HepG2 (cell line): ENCODE data around the gene SNX30. TPM values are rescaled to one million over a fixed set of nuclear protein-coding genes. Genes with fewer than 3 reads are reported as not detected.

ENCODE experiments used
- ATAC-seq: fragments of 200-7000 bp; cut with Tn5 transposase; 3 replicates; pipeline ENCODE4 v1.9.1; 2020; ENCODE audit warnings: mild to moderate bottlenecking, moderate library complexity
- BruUV-seq: library from RNA; stranded (reverse); fragments of 400-500 nt; replicated peaks from 2 replicates; lab custom pipeline; 2021; lab: Mats Ljungman, UMichigan
- CTCF ChIA-PET: fragments of 300-600 bp; formaldehyde crosslinking; extraction: SDS; loops from one replicate; lab custom pipeline; 2021; ENCODE audit warnings: low total read pairs, inconsistent platforms, low intra/inter-chr PET ratio; lab: Yijun Ruan, JAX
- POLR2A ChIA-PET: fragments of 350-600 bp; sonication (Branson Sonifier 250); formaldehyde crosslinking; loops from one replicate; lab custom pipeline; 2020; ENCODE audit warnings: antibody characterized with exemption, inconsistent platforms; lab: Yijun Ruan, JAX
- DNase-seq: peaks from one replicate; pipeline ENCODE4 v3.0.0-alpha.2; 2015; ENCODE audit warnings: low spot score
- FAIRE-seq: peaks from 3 replicates; lab custom pipeline; 2011; peaks lifted over from hg19 to GRCh38; lab: Jason Lieb, UNC
- H2AFZ ChIP-seq: one replicate; pipeline ENCODE4 v1.6.1; 2011; ENCODE audit warnings: low read length, inconsistent platforms
- H3K27ac ChIP-seq: fragments of 300-600 bp; 3 replicates; pipeline ENCODE4 v1.8.0; 2011; ENCODE audit warnings: mixed run types, mild to moderate bottlenecking, mixed read lengths, low read length, inconsistent platforms; ENCODE audit not compliant: insufficient read depth; ENCODE audit errors: extremely low read length
- H3K27me3 ChIP-seq, 2 experiments: fragments of 200-600 bp in 1 of 2; 2 replicates in 1 of 2; 3 replicates in 1 of 2; pipeline versions ENCODE4 v1.6.0 to v1.8.0; 2011; ENCODE audit warnings: low read length in 2 of 2, mild to moderate bottlenecking in 2 of 2, moderate library complexity in 2 of 2, inconsistent platforms in 1 of 2; ENCODE audit not compliant: insufficient read depth in 2 of 2, control insufficient read depth in 1 of 2
- H3K36me3 ChIP-seq, 2 experiments: fragments of 200-600 bp in 1 of 2; replicated peaks in 1 of 2; 2 replicates in 1 of 2; 3 replicates in 1 of 2; pipeline versions ENCODE4 v1.5.1 to v1.8.0; 2011; ENCODE audit warnings: low read length in 2 of 2, inconsistent platforms in 1 of 2; ENCODE audit not compliant: insufficient read depth in 2 of 2, control insufficient read depth in 1 of 2
- H3K4me1 ChIP-seq: 2 replicates; pipeline ENCODE4 v1.5.1; 2012; ENCODE audit warnings: low read length, inconsistent platforms; ENCODE audit not compliant: insufficient read depth
- H3K4me2 ChIP-seq: 2 replicates; pipeline ENCODE4 v1.6.0; 2011; ENCODE audit warnings: low read depth, low read length, inconsistent platforms
- H3K4me3 ChIP-seq, 3 experiments: fragments of 200-600 bp in 1 of 3; sonication (generic), shearing (Covaris generic) in 1 of 3; replicated peaks in 1 of 3; 2 replicates each; pipeline ENCODE4 v1.5.1; 2011 to 2016; ENCODE audit warnings: low read length in 3 of 3, inconsistent platforms in 2 of 3, low read depth in 2 of 3, mild to moderate bottlenecking in 2 of 3, control low read depth in 1 of 3, mixed read lengths in 1 of 3; ENCODE audit not compliant: insufficient read depth in 1 of 3
- H3K79me2 ChIP-seq: one replicate; pipeline ENCODE4 v1.6.1; 2011; ENCODE audit warnings: low read length, inconsistent platforms; ENCODE audit not compliant: insufficient read depth
- H3K9ac ChIP-seq: 2 replicates; pipeline ENCODE4 v1.6.0; 2011; ENCODE audit warnings: mild to moderate bottlenecking, low read depth, low read length, inconsistent platforms; ENCODE audit not compliant: insufficient read depth
- H3K9me3 ChIP-seq: 2 replicates; pipeline ENCODE4 v1.5.1; 2012; ENCODE audit warnings: mild to moderate bottlenecking, low read length
- H4K20me1 ChIP-seq: 2 replicates; pipeline ENCODE4 v1.6.0; 2011; ENCODE audit warnings: inconsistent platforms, mild to moderate bottlenecking, low read length, moderate library complexity; ENCODE audit not compliant: insufficient read depth
- ETV5 ChIP-seq: IDR thresholded peaks from 2 replicates; pipeline ENCODE4 v1.6.1; 2018; ENCODE audit warnings: missing biosample characterization, missing genetic modification reagents, inconsistent platforms, borderline replicate concordance
- IKZF4 ChIP-seq: sonication (generic); formaldehyde crosslinking; IDR thresholded peaks from 2 replicates; pipeline ENCODE4 v1.5.1; 2020; ENCODE audit warnings: borderline replicate concordance, mild to moderate bottlenecking, low read depth, missing genetic modification reagents; ENCODE audit errors: not compliant biosample characterization
- JARID2 ChIP-seq: sonication (generic); formaldehyde crosslinking; IDR thresholded peaks from 2 replicates; pipeline ENCODE4 v1.8.1; 2023; ENCODE audit warnings: missing genetic modification reagents, inconsistent platforms; ENCODE audit not compliant: insufficient replicate concordance
- JDP2 ChIP-seq: sonication (generic); formaldehyde crosslinking; IDR thresholded peaks from 2 replicates; pipeline ENCODE4 v1.8.1; 2022; ENCODE audit warnings: missing genetic modification reagents, borderline replicate concordance
- NFATC3 ChIP-seq: sonication (generic); formaldehyde crosslinking; IDR thresholded peaks from 2 replicates; pipeline ENCODE4 v1.5.1; 2020; ENCODE audit warnings: mild to moderate bottlenecking, missing genetic modification reagents
- NR2F2 ChIP-seq: IDR thresholded peaks from 2 replicates; pipeline ENCODE4 v1.6.1; 2012; ENCODE audit warnings: low read depth, inconsistent platforms, borderline replicate concordance
- PHB2 ChIP-seq: fragments of 450-650 bp; IDR thresholded peaks from 2 replicates; pipeline ENCODE4 v1.6.1; 2018; ENCODE audit not compliant: partially characterized antibody
- SMARCC2 ChIP-seq: fragments of 450-650 bp; IDR thresholded peaks from 2 replicates; pipeline ENCODE4 v1.6.1; 2017; ENCODE audit warnings: antibody characterized with exemption, mild to moderate bottlenecking
- SOX13 ChIP-seq, 3 experiments: fragments of 450-650 bp in 1 of 3; sonication (generic) in 1 of 3; formaldehyde crosslinking in 1 of 3; IDR thresholded peaks in 2 of 3; conservative IDR thresholded peaks in 1 of 3; 2 replicates each; pipeline versions ENCODE4 v1.5.0 to v1.6.1; 2016 to 2020; ENCODE audit warnings: antibody characterized with exemption in 1 of 3, mild to moderate bottlenecking in 1 of 3, missing compliant biosample characterization in 1 of 3, missing genetic modification reagents in 1 of 3, moderate library complexity in 1 of 3
- SRY ChIP-seq: sonication (generic); formaldehyde crosslinking; IDR thresholded peaks from 2 replicates; pipeline ENCODE4 v1.8.0; 2022; ENCODE audit warnings: mild to moderate bottlenecking, missing genetic modification reagents
- SUZ12 ChIP-seq: fragments of 150-350 bp; IDR thresholded peaks from 2 replicates; pipeline ENCODE4 v1.6.1; 2014; ENCODE audit warnings: low read depth, low read length
- ZNF20 ChIP-seq: sonication (generic); formaldehyde crosslinking; IDR thresholded peaks from 2 replicates; pipeline ENCODE4 v1.4.0; 2020; ENCODE audit warnings: mild to moderate bottlenecking, moderate library complexity, missing genetic modification reagents
- ZNF232 ChIP-seq: sonication (generic); formaldehyde crosslinking; IDR thresholded peaks from 2 replicates; pipeline ENCODE4 v1.4.0; 2020; ENCODE audit warnings: missing genetic modification reagents, borderline replicate concordance
- ZNF256 ChIP-seq: sonication (generic); formaldehyde crosslinking; conservative IDR thresholded peaks from 2 replicates; pipeline ENCODE4 v1.4.0; 2020; ENCODE audit warnings: missing genetic modification reagents
- ZNF296 ChIP-seq: sonication (generic); formaldehyde crosslinking; conservative IDR thresholded peaks from 2 replicates; pipeline ENCODE4 v1.5.0; 2020; ENCODE audit warnings: mild to moderate bottlenecking, missing genetic modification reagents
- ZNF713 ChIP-seq: sonication (generic); formaldehyde crosslinking; IDR thresholded peaks from 2 replicates; pipeline ENCODE4 v1.4.0; 2020; ENCODE audit warnings: mild to moderate bottlenecking, missing genetic modification reagents
- WGBS: methylation state at CpG from one replicate; pipeline ENCODE4 v1.1.6; 2017; ENCODE audit warnings: low lambda C conversion rate; 5-methylcytosine and 5-hydroxymethylcytosine counted together
- in situ Hi-C: cut with HindIII; loops from 2 replicates; pipeline ENCODE4 v1.10.0; 2017; ENCODE audit warnings: low pct_unique_long_range_greater_than_20kb; ENCODE audit not compliant: extremely low pct_ligation_motif_present
- intact Hi-C: fragments of 100-400 bp; cut with micrococcal nuclease; formaldehyde crosslinking; loops from one replicate; pipeline ENCODE4 v1.10.0; 2022; ENCODE audit not compliant: unreplicated experiment
- polyA plus RNA-seq, 8 experiments: library from polyadenylated mRNA; depleted of rRNA in 3 of 8; stranded (reverse) in 7 of 8; unstranded in 1 of 8; fragments of >200 nt; fragmentation: Illumina TruSeq in 4 of 8; extraction: Trizol in 4 of 8; gene quantifications; 2 replicates each; pipeline versions ENCODE4 v1.2.1 to v1.2.3, GENCODE V29; 2011 to 2016; ENCODE audit warnings: low read depth in 4 of 8, missing spikeins in 1 of 8, mixed read lengths in 1 of 8; ENCODE audit not compliant: insufficient read depth in 1 of 8
- total RNA-seq, 5 experiments: library from RNA; depleted of rRNA; stranded (reverse); fragments of >200 nt; fragmentation: Illumina TruSeq; extraction: Trizol; gene quantifications; 2 replicates each; pipeline ENCODE4 v1.2.3, GENCODE V29; 2016; ENCODE audit warnings: low read depth in 1 of 5
- TF ChIP-seq, protein P1 (sequence below): sonication (generic); formaldehyde crosslinking; IDR thresholded peaks from 2 replicates; pipeline ENCODE4 v1.4.0; 2020; ENCODE audit warnings: missing genetic modification reagents, borderline replicate concordance
- TF ChIP-seq, protein P2 (sequence below): fragments of 450-650 bp; IDR thresholded peaks from 2 replicates; pipeline ENCODE4 v1.6.1; 2017
- TF ChIP-seq, protein P3 (sequence below): sonication (generic); formaldehyde crosslinking; IDR thresholded peaks from 2 replicates; pipeline ENCODE4 v1.4.0; 2020; ENCODE audit warnings: missing genetic modification reagents, borderline replicate concordance

The SNX30 gene
- total and polyA plus RNA-seq, 2 of the 13 experiments (the other 11 are each of a cell fraction or from before 2014, with no cell fraction given), result 4.4 to 12.4 TPM

DNA sequence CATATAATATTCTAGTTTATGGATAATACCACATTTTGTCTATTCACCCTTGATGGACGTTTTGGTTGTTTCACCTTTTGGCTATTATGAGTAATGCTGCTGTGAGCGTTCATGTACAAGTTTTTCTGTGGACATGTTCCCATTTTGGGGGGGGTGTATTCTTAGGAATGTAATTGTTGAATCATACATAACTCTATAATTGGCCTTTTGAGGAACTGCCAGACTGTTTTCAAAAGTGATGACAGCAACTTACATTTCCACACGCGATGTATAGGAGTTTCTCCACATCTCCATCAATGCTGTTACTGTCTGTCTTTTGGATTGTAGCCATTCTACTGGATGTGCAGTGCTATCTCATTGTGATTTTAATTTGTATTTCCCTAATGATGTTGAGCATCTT lies 70.3 kb downstream of the SNX30 start:
- in situ Hi-C loops, result no loop called here
- H3K4me3 ChIP-seq, result no peak overlapping the region
- no peak overlapping the region for H3K9ac ChIP-seq
- H3K4me1 ChIP-seq, result peaks cover 8% of the 10 kb centered on the region; the same call in 1 of the 2 replicates
- TF ChIP-seq, protein P1, sequence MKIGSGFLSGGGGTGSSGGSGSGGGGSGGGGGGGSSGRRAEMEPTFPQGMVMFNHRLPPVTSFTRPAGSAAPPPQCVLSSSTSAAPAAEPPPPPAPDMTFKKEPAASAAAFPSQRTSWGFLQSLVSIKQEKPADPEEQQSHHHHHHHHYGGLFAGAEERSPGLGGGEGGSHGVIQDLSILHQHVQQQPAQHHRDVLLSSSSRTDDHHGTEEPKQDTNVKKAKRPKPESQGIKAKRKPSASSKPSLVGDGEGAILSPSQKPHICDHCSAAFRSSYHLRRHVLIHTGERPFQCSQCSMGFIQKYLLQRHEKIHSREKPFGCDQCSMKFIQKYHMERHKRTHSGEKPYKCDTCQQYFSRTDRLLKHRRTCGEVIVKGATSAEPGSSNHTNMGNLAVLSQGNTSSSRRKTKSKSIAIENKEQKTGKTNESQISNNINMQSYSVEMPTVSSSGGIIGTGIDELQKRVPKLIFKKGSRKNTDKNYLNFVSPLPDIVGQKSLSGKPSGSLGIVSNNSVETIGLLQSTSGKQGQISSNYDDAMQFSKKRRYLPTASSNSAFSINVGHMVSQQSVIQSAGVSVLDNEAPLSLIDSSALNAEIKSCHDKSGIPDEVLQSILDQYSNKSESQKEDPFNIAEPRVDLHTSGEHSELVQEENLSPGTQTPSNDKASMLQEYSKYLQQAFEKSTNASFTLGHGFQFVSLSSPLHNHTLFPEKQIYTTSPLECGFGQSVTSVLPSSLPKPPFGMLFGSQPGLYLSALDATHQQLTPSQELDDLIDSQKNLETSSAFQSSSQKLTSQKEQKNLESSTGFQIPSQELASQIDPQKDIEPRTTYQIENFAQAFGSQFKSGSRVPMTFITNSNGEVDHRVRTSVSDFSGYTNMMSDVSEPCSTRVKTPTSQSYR (CRISPR knock-in tag), result no peak
- TF ChIP-seq ETV5, result no peak
- no peak for TF ChIP-seq SOX13 (IDR thresholded peaks at IDR 0.05)
- TF ChIP-seq SOX13 (CRISPR knock-in tag; conservative IDR thresholded peaks at IDR 0.05 in 1 of 2, IDR thresholded peaks at IDR 0.05 in 1 of 2), result no peak
- no peak for TF ChIP-seq NFATC3
- TF ChIP-seq, protein P2, sequence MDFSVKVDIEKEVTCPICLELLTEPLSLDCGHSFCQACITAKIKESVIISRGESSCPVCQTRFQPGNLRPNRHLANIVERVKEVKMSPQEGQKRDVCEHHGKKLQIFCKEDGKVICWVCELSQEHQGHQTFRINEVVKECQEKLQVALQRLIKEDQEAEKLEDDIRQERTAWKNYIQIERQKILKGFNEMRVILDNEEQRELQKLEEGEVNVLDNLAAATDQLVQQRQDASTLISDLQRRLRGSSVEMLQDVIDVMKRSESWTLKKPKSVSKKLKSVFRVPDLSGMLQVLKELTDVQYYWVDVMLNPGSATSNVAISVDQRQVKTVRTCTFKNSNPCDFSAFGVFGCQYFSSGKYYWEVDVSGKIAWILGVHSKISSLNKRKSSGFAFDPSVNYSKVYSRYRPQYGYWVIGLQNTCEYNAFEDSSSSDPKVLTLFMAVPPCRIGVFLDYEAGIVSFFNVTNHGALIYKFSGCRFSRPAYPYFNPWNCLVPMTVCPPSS, result no peak
- no peak for TF ChIP-seq JARID2 (CRISPR knock-in tag)
- no peak for TF ChIP-seq ZNF232
- no peak for TF ChIP-seq SMARCC2
- no peak for TF ChIP-seq ZNF713
- no peak for TF ChIP-seq ZNF256
- no peak for TF ChIP-seq SRY (CRISPR knock-in tag)
- TF ChIP-seq SUZ12, result no peak
- no peak for TF ChIP-seq ZNF296
- no peak for TF ChIP-seq PHB2
- no peak for TF ChIP-seq ZNF20 (CRISPR knock-in tag)
- TF ChIP-seq, protein P3, sequence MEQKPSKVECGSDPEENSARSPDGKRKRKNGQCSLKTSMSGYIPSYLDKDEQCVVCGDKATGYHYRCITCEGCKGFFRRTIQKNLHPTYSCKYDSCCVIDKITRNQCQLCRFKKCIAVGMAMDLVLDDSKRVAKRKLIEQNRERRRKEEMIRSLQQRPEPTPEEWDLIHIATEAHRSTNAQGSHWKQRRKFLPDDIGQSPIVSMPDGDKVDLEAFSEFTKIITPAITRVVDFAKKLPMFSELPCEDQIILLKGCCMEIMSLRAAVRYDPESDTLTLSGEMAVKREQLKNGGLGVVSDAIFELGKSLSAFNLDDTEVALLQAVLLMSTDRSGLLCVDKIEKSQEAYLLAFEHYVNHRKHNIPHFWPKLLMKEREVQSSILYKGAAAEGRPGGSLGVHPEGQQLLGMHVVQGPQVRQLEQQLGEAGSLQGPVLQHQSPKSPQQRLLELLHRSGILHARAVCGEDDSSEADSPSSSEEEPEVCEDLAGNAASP (CRISPR knock-in tag), result no peak
- TF ChIP-seq NR2F2, result no peak
- TF ChIP-seq IKZF4, result no peak
- TF ChIP-seq JDP2 (CRISPR knock-in tag), result no peak
- intact Hi-C loops, result no loop called here
- no peak overlapping the region for H2AFZ ChIP-seq
- no peaks in the 10 kb centered on the region for H3K9me3 ChIP-seq
- ChIA-PET CTCF (interaction anchor here (1.2 kb wide), 1 partner anchor 27 kb away, joined by 4 read pairs; no protein-coding TSS in a partner anchor), POLR2A (interaction anchor here (1.3 kb wide), 1 partner anchor 70 kb away, joined by 3 read pairs; no protein-coding TSS in a partner anchor)
- FAIRE-seq (no peak), DNase-seq (no peak), ATAC-seq (no peak)
- no peak overlapping the region for H3K27ac ChIP-seq
- 87% methylated on average over 4 of the region's 4 CpGs for WGBS
- H3K79me2 ChIP-seq, result no peaks in the 10 kb centered on the region
- no peak overlapping the region for H3K4me2 ChIP-seq
- peaks cover 3 to 12% of the 10 kb centered on the region in 2 experiments; a peak in 3 of 5 replicates for H3K36me3 ChIP-seq
- H4K20me1 ChIP-seq, result no peaks in the 10 kb centered on the region
- BruUV-seq, result no TSS peak
- no peaks in the 10 kb centered on the region for H3K27me3 ChIP-seq
